GM19438 (cell line): ENCODE measurements around the gene LIMS2.

Source experiments
- ATAC-seq: cut with Tn5 transposase; IDR thresholded peaks from one replicate; pipeline ENCODE4 v1.9.1; 2021; ENCODE audit warnings: low read depth; ENCODE audit not compliant: unreplicated experiment

Gene LIMS2, protein sequence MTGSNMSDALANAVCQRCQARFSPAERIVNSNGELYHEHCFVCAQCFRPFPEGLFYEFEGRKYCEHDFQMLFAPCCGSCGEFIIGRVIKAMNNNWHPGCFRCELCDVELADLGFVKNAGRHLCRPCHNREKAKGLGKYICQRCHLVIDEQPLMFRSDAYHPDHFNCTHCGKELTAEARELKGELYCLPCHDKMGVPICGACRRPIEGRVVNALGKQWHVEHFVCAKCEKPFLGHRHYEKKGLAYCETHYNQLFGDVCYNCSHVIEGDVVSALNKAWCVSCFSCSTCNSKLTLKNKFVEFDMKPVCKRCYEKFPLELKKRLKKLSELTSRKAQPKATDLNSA

DNA sequence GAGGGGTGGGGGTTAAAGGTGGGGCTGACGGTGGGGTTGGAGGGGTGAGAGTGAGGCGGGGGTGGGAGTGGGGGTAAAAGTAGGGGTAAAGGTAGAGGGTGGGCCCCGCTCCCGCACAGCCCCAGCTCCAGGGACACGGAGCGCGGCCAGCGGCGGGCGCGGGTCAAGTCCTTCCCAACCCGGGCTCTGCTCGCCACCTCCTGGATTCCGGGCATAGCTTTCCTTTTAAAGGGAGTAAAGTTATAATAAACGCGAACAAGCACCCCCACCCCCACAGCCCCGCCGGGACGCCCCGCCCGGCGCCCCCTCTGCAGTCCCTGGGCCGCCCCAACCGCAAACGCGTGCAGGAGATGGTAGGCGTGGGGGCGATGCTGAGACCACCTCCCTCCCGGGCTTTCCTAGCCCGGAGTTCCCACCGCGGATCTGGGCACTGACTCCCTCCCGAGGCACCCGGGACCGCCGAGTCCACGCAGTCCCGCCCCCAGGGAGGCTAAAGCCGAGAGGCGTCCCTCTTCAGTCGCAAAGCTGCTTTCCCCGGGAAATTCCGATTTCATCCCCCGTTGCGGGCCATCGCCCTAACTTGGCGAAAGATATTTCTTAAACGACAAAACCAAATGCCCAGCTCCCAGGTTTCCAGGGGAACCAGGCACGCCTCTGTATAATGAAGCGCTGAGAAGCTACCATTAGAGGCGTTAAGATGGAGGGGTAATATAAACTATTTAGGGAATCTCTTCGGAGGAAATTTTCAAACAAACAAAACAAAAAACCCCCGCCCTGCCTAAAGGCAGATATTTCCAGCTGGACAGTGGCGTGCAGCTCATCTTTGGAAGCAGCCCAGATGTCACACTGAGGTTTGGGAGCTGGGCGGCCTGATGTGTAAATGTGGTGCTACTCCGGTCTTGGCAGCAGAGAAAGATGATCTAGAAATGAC lies at the start of gene LIMS2:
Gene LIMS2 (minus strand): TSS at position 200 of the 931 bp plus-strand sequence. CDS start 506 bp downstream, outside the sequence.
- no peak for ATAC-seq

DNA sequence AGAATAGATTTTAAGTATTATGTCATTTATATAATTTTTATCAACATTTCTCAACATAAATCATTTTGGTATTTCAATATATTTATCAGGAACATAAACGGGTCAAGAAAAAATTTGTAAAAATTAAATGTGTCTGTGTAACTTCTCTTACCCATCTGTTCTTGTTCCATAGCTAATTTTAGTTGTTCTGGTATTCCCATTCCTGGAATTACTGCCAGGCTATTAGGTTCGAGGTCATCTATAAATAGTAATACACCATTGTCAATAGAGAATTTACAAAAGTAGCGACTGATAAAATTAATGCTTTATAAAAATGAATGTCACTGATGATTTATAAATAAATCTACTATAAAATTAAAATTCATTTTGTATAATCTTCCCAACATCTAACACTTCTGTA lies 47.5 kb upstream of the LIMS2 start:
- ATAC-seq: no peak

DNA sequence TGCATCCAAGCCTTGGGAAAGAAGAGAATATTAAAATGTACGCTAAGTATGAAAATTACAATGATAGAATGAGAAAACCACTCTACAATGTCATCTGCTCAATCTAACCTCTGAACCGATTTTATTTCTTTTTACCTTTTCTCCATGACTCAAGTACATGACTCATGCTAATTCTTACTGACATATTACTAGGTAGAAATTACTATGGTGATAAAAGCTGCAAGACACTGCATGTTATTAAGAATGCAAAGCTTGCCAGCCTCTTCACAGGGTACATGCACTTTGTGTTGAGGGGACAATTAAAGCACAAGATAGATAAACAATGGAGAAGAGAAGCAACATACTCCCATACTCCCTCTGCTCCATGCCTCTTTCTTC lies 46.6 kb upstream of the LIMS2 start:
- no peak for ATAC-seq

DNA sequence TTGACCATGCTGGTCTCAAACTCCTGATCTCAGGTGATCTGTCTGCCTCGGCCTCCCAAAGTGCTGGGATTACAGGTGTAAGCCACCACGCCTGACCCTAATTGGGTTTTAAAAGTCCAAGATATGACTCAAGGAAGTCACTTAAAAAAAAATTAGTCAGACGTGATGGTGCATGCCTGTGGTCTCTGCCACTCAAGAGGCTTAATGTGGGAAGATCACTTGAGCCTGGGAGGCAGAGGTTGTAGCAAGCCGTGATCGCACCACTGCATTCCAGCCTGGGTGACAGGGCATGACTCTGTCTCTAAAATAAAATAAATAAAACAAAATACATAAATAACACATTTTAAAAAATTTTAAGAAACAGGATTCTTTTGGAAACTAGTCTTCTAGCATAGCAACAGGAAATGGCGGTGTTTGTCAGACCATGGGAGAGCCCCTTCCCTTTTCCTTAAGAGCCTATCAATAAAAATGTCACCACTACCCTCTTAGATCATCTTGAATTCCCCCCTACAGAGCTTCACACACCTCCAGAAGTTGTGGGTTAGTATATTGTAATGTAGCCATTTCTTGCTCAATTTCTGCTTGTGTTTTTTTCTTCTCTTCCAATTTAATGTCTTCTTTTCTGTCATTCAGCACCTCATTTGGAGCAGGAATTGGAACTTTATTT lies 46.1 kb upstream of the LIMS2 start:
- ATAC-seq: no peak

DNA sequence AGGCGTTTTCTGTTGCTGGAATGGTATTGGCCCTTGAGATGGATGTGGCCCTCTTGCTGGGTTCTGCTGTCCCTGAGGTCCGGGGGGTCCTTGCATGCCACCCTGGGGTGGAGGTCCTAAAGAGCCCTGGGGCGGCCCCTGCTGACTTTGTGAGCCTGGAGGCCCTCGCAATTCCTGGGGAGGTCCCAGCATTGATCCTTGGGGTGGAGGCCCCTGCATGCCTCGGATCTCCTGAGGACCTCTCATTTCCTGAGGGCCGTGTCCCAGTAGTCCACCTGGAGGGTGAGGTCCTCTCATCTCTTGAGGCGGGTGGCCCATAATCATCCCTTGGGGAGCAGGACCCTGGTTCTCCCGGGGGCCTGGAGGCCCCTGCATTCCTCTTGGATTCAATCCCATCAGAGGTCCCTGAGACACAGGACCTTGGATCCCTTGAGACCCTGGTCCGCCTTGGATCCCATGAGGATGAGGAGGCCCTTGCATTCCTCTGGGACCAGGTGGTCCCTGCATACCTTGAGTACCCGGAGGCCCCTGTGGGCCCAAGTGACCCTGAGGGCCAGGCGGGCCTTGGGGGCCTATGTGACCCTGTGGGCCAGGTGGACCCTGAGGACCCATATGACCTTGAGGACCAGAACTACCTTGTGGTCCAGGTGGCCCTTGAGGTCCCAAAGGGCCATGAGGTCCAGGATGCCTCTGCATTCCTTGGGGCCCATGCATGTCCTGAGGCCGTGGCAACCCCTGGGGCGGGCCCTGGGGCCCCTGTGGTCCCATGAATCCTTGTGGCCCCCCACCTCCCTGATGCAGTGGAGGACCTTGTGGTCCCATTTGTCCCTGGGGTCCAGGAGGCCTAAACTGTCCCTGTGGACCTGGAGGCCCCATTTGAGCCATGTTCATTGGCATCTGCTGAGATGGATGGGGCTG lies 44.2 kb upstream of the LIMS2 start:
- no peak for ATAC-seq

DNA sequence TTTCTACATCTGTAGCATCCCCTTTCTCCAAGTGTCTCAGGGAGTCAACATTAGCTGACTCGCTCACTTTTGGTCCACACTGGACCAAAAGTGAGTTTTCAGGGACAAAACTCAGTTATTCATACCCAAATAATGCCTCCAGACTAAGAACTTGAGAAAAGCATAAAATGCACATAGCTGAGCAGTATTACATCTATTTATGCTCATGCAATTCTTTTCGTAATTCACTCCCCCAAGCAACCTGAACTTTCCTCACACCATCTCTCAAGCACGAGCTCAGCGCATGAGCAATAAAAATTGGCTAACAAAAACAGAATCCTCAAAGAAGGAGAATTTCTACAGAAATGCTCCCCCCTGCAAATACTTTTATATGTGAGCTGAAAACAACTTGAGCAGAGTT lies 42.9 kb upstream of the LIMS2 start:
- ATAC-seq: no peak

DNA sequence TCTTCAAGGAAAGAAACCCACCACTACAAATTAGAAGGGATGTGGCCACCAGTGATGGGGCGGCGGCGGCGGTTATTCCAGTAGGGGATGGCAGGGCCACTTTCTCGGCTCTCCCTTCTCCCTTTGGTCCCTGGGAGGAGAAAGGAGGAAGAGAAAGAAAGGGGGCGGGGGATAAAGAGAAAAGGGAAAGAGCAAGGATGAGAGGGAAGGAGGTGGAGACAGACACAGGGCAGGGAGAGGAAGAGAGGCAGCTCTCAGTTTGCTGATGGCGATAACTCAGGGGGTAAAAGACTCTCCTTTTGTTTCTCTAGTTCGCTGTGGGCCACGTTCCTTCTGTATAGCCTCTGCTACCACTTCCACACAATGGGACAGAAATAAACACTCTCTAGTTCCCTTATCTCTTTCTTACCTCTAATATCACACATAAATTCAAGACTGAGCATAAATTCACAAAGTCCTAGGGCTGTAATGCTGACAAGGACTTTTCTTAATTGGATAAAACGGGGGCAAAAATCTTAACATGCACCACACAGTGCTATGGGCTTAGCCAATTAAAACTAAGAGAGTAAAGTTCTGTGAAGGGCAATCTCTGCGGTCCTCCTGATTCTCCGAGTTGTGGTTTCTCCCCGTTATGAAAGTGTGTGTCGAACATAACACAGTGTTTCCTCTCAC lies 40.6 kb upstream of the LIMS2 start:
- no peak for ATAC-seq

DNA sequence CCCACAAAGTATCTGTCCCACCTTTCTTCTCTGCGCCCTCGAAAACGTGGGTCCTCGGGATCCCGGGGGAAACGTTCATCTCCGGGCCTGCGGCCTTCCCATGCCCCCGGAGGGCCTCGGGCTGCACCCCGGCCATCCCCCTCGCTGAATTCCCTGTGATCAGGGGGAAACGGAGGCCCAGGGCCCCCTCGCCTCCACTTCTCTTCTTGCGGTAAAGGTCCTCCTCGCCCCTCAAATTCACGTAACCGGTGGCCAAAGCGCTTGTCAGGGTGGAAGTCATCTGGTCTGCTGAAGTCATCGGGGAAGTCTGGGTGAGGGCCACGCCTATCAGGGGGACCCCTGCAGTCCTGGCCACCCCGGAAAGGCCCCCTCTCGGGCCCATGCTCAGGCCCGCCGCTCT lies 38.2 kb upstream of the LIMS2 start:
- ATAC-seq: no peak

DNA sequence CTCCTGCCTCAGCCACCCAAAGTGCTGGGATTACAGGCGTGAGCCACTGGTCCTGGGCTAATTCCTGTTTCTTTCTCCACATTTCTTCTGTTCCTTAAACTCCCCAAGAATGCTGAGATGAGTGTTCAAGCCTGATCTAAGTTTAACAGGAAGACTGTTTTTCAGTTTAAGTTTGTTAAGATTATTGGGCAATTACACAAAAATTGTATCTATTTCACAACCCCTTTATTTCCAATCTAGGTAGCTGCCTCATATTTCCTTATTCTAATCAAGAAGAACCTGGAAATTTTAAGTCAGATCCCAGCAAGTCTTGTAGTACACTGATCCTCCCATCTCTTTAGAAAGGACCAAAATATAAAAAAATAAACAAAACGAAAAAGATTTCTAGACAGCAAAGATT lies 37.7 kb upstream of the LIMS2 start:
- no peak for ATAC-seq

DNA sequence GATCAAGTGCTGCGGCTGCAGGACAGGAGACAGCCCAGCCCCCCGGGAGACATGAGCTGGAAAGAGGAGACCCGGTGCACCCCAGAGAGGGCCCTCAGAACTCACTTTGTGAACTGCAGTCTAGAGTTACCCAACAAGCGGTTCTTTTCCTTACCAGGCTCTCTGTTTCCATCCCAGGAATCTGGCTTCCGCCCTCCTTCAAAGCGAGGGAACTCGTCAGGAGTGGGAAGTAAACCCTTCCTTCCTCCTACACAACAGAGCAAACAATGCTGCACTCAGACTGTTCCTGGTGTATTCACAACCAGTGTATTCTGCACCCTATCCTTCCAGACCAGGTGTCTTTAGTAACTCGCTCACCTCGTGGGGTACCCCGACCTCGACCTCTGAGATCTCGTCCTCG lies 34.0 kb upstream of the LIMS2 start:
- ATAC-seq: no peak

DNA sequence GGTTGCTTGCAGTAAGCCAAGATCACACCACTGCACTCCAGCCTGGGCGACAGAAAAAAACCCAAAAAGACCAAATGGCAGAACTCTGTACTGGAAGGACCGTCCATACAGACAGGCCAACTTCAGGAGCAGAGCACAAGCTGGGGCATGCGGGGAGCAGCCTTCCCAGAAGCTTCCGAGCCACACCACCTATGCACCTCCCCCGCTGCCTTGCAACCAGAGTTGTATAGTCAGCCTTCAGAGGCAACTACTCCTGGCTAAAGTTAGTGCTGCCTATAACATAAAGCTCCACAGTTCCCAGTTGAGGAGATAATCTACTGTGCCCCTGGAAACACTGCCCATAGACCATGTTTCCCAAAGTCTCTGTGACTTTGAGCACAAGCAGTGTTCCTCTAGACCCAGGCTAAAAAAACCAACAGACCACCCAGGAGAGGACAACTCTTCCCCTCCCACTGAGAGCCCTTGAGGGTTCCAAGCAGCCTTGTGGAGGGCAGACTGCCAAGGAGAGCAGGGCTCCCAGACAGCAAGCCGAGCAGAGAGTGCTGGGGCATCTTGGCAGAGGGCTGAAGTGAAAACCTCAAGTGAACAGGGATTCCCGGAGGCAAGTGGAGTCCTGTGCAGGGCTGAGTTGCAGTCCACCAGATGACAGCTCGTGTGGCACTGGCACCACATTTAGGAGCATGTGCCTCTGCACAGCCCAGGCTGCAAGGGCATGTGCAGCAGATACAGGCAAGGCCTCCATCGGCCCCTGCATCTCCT lies 32.7 kb upstream of the LIMS2 start:
- ATAC-seq: no peak

DNA sequence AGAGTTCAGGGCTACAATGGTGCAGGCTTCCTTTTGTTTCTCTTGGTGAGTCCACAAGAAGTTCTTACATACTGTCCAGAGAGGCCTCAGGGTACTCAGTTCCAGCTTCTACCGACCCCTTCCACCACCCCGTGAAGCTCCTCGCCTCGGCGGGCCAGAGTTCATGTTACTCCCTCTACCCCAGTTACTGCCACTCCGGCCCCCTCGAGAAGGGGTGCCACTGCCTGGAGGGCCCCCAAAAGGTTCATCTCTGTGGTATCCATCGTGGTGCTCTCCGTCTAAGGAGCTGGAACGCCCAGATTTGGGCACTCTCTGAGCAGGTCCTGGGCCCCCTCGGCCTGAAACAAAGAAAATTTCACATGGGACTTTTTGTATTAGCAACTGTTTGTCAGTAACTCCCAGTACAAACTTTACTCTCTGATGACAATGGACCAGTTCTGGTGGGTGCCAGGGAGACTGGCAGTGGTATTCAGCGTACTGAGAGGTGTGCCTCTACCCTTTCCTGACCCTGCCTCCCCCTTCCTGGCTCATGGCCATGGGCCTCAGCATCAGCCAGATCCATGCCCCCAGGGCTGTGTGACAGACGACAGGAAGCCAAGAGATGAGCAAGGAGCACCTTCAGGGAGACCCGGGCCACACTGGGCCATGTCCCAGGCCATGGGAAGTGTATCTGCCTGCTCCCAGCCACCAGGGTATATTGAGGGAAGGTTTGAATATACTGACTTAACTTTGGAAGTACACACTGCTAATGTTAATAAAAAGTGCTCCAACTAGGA lies 31.1 kb upstream of the LIMS2 start:
- ATAC-seq: no peak

DNA sequence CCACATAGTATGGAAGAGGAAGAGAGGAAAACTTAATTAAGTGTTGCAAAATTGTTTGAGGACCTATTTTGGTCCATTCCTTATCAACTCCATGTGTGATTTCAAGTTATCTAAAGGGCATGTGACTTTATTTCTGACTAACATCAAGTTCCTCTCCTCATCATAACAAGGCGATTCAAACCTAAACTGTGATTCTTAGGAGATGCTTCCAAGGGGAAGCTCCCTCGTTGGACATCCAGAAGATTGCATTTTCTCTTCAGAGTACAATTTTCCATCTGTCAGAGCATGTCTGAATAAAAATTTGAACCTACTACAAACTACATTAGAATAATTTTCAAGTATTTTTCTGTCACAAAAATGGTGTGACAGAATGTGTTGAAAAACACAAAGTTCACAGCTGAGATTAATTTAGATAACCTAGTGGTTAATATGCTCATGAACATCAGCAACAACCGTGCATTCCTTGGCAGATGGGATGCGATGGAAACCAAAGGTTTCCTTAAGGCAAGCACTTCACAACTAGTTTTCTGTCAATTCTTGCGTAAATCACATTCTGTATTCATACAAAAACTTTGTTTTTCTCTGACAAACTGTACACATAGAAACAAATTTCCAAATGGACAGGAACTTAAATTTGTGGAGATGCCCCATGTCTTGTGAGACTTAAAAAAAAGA lies 30.2 kb upstream of the LIMS2 start:
- ATAC-seq: no peak

DNA sequence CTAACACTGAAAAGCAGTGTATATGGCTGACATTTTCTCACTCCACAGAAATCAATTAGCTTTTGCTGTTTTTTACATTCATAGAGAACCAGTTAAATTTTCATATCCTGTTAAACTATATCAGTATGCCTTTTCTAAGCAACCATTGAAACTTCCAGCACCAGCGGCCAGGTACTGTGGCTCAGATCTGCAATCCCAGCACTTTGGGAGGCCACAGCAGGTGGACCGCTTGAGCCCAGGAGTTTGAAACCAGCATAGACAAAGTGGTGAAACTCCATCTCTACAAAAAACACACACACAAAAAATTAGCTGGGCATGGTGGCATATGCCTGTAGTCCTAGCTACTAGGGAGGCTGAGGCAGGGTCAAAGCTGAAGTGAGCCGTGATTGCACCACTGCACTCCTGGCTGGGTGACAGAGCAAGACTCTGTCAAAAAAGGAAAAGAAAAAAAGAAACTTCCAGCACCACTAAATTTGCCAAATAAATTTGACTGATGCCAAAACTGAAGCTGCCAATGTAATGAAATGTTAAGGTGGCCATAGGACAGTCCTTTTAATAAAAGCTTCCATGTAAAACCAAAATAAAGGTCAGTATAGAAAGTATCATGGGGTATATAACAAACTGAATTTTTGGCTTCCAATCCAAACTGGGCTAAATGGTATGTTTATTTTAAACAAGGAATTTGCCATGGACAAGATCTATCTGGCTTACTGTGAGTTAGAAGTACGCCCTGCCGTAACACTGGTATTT lies 29.5 kb upstream of the LIMS2 start:
- no peak for ATAC-seq

DNA sequence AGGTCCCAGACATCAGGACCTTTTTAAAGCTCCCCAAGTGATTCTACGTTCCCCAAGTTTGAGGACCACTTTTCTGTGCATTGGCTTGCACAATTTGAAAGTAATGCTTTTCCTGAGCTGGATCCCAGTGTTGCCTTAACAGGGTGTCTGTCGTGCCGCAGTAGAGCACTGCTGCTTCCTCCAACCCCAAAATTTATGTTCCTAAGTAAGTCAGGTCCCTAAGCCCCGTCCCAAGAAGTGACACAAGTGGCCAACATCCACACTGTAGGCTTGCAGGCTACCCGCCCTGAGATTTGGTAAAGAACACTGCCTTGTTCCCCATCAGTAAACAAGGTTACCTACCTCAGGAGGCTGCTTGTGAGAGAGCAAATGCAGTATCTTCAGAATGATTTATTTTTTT lies 28.0 kb upstream of the LIMS2 start:
- no peak for ATAC-seq

DNA sequence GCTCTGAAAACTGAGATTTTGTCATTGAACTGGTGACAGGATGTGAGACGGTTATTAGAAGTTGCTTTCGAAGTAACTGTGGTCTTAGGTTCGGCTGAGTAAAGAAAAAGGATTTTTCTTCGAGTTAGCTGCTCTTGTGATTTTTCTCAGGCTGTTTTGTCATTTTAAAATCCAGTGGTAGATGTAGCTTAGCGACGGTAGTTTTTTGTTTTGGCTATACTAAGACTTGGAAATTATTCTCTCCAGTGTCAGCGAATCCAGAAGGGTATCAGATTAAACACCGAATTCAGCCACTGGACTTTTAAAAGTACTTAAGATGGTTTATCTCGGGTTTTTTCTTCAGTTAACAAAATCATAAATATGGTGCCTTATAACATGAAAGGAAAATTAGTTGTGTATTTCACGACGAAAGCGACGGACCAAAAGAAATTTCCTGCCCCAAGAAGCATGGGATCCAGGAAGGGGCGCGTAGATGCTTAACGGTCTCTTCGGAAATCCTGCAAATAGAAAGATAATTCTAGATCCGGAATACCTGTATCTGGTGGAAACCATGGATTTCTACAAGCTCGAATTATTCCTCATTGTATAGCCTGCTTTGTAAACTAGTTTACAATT lies 27.2 kb upstream of the LIMS2 start:
- no peak for ATAC-seq
